Measurements from ENCODE around the gene CDH3. TPM values are rescaled to one million over a fixed set of nuclear protein-coding genes. Genes with fewer than 3 reads are reported as not detected.

CDH3 gene
- total RNA-seq, 1 donor from 2014 or later = not detected

DNA sequence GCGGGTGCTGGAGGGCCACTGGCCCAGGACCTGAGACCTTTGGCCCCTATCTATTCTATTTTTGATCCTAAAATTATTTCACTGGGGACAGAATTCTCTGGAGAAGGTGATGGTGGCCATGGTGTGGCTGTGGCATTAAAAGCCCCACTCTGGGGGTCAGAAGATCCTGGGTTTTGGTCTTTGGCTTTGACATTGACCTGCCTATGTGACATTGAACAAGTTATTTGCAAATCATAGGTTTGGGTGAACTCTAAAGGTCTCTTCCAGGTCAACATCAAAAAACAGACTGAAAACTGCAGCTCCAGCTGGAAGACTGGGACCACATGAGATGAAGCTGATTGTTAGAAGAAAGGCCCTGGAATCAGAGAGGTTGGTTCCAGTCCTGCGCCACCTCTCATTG, 89.7 kb downstream of the CDH3 start:
- TF ChIP-seq, protein P1, sequence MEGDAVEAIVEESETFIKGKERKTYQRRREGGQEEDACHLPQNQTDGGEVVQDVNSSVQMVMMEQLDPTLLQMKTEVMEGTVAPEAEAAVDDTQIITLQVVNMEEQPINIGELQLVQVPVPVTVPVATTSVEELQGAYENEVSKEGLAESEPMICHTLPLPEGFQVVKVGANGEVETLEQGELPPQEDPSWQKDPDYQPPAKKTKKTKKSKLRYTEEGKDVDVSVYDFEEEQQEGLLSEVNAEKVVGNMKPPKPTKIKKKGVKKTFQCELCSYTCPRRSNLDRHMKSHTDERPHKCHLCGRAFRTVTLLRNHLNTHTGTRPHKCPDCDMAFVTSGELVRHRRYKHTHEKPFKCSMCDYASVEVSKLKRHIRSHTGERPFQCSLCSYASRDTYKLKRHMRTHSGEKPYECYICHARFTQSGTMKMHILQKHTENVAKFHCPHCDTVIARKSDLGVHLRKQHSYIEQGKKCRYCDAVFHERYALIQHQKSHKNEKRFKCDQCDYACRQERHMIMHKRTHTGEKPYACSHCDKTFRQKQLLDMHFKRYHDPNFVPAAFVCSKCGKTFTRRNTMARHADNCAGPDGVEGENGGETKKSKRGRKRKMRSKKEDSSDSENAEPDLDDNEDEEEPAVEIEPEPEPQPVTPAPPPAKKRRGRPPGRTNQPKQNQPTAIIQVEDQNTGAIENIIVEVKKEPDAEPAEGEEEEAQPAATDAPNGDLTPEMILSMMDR (IDR thresholded peaks at IDR 0.05) = no peak
- H3K4me1 Mint-ChIP-seq = peaks cover 9% of the 10 kb centered on the region
- H3K9me3 Mint-ChIP-seq = no peaks in the 10 kb centered on the region
- H3K4me3 Mint-ChIP-seq = no peak overlapping the region
- intact Hi-C loops (cut with micrococcal nuclease) = no loop called here
- no peaks in the 10 kb centered on the region for H3K36me3 Mint-ChIP-seq (ENCODE audit: low read depth)
- ATAC-seq (ENCODE audit: low read depth) = no peak
- POLR2A ChIA-PET = no interaction called here
- peaks cover 31% of the 10 kb centered on the region for H3K27me3 Mint-ChIP-seq
- DNase-seq = no peak
- H3K27ac Mint-ChIP-seq = no peak overlapping the region
- CTCF ChIA-PET = no interaction called here

DNA sequence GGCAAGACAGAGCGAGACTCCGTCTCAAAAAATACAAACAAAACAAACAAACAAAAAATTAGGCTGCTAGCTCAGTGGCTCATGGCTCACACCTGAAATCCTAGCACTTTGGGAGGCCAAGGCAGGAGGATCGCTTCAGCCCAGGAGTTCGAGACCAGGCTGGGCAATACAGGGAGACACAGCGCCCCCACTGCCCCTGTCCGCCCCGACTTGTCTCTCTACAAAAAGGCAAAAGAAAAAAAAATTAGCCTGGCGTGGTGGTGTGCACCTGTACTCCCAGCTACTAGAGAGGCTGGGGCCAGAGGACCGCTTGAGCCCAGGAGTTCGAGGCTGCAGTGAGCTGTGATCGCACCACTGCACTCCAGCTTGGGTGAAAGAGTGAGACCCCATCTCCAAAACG, 91.5 kb downstream of the CDH3 start:
- no peaks in the 10 kb centered on the region for H3K36me3 Mint-ChIP-seq (ENCODE audit: low read depth)
- ChIA-PET POLR2A (interaction anchor here (1.0 to 1.6 kb wide), 2 partner anchors 16 to 20 kb away, joined by 3 to 5 read pairs; no protein-coding TSS in a partner anchor), CTCF (no interaction called here)
- H3K4me1 Mint-ChIP-seq = peaks cover 27% of the 10 kb centered on the region
- no peak for ATAC-seq (ENCODE audit: low read depth)
- intact Hi-C loops (cut with micrococcal nuclease) = no loop called here
- peaks cover 31% of the 10 kb centered on the region for H3K27me3 Mint-ChIP-seq
- no peak overlapping the region for H3K27ac Mint-ChIP-seq
- TF ChIP-seq, protein P1 (IDR thresholded peaks at IDR 0.05) = no peak
- no peaks in the 10 kb centered on the region for H3K9me3 Mint-ChIP-seq
- no peak for DNase-seq
- peak overlapping the region; percentile 59 for H3K4me3 Mint-ChIP-seq

DNA sequence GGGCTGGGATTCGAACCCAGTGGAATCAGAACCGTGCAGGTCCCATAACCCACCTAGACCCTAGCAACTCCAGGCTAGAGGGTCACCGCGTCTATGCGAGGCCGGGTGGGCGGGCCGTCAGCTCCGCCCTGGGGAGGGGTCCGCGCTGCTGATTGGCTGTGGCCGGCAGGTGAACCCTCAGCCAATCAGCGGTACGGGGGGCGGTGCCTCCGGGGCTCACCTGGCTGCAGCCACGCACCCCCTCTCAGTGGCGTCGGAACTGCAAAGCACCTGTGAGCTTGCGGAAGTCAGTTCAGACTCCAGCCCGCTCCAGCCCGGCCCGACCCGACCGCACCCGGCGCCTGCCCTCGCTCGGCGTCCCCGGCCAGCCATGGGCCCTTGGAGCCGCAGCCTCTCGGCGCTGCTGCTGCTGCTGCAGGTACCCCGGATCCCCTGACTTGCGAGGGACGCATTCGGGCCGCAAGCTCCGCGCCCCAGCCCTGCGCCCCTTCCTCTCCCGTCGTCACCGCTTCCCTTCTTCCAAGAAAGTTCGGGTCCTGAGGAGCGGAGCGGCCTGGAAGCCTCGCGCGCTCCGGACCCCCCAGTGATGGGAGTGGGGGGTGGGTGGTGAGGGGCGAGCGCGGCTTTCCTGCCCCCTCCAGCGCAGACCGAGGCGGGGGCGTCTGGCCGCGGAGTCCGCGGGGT, 92.1 kb downstream of the CDH3 start, which contains the start of gene CDH1:
TSS of gene CDH1 (plus strand) at position 247 of the 684 bp plus-strand sequence. CDS start at position 371, 124 bp downstream.
- DNase-seq (peak; percentile 26), ATAC-seq (ENCODE audit: low read depth) (peak; percentile 29)
- H3K9me3 Mint-ChIP-seq = no peaks in the 10 kb centered on the region
- intact Hi-C loops (cut with micrococcal nuclease) = no loop called here
- TF ChIP-seq, protein P1 (IDR thresholded peaks at IDR 0.05) = no peak
- H3K27ac Mint-ChIP-seq = no peak within 1 kb of the TSS
- peaks cover 30% of the 10 kb centered on the region for H3K27me3 Mint-ChIP-seq
- peaks cover 28% of the 10 kb centered on the region for H3K4me1 Mint-ChIP-seq
- peak within 1 kb of the TSS; percentile 59 for H3K4me3 Mint-ChIP-seq
- no peaks in the 10 kb centered on the region for H3K36me3 Mint-ChIP-seq (ENCODE audit: low read depth)
- ChIA-PET POLR2A (interaction anchor here (1.0 to 1.6 kb wide), 2 partner anchors 17 to 19 kb away, joined by 3 to 5 read pairs; no protein-coding TSS in a partner anchor), CTCF (no interaction called here)

DNA sequence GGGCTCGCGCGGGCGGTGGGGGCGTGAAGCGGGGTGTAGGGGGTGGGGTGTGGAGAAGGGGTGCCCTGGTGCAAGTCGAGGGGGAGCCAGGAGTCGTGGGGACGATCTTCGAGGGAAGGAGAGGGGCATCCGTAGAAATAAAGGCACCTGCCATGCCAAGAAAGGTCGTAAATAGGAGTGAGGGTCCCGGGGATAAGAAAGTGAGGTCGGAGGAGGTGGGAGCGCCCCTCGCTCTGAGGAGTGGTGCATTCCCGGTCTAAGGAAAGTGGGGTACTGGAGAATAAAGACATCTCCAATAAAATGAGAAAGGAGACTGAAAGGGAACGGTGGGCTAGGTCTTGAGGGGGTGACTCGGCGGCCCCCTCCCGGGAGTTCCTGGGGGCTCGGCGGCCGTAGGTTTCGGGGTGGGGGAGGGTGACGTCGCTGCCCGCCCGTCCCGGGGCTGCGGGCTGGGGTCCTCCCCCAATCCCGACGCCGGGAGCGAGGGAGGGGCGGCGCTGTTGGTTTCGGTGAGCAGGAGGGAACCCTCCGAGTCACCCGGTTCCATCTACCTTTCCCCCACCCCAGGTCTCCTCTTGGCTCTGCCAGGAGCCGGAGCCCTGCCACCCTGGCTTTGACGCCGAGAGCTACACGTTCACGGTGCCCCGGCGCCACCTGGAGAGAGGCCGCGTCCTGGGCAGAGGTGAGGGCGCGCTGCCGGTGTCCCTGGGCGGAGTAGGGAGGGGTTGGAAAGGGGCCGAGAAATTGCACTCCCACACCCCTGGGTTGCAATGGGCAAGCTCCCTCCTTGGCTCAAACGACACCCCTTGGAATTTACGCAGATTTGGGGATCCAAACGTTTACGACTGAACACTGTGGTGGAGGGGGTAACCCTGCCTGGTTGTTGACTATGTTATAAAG, 92.9 kb downstream of the CDH3 start:
- CTCF ChIA-PET = no interaction called here
- DNase-seq (no peak), ATAC-seq (ENCODE audit: low read depth) (no peak)
- no peak overlapping the region for H3K27ac Mint-ChIP-seq
- H3K36me3 Mint-ChIP-seq (ENCODE audit: low read depth) = no peaks in the 10 kb centered on the region
- peak overlapping the region; percentile 57 for H3K4me3 Mint-ChIP-seq
- peaks cover 25% of the 10 kb centered on the region for H3K27me3 Mint-ChIP-seq
- TF ChIP-seq, protein P1 (IDR thresholded peaks at IDR 0.05) = no peak
- H3K4me1 Mint-ChIP-seq = peaks cover 30% of the 10 kb centered on the region
- intact Hi-C loops (cut with micrococcal nuclease) = no loop called here
- POLR2A ChIA-PET = interaction anchor here (1.0 to 2.3 kb wide), 3 partner anchors 18 to 19 kb away, joined by 3 to 12 read pairs (median 5); no protein-coding TSS in a partner anchor
- H3K9me3 Mint-ChIP-seq = no peaks in the 10 kb centered on the region

All from activated B cell treated with CpG ODN at 0.5 μM for 24 hours (primary cell).